K562 (cell line): ENCODE results near the gene LXN. TPM values are rescaled to one million over a fixed set of nuclear protein-coding genes. Genes with fewer than 3 reads are reported as not detected.
A peak's percentile ranks its signal among the peaks of the same experiment; 100 is the strongest.

Source experiments
- ATF3 ChIP-seq, 2 experiments: fragments of 450-650 bp in 1 of 2; sonication (generic) in 1 of 2; formaldehyde crosslinking in 1 of 2; IDR thresholded peaks in 1 of 2; conservative IDR thresholded peaks in 1 of 2; 2 replicates each; pipeline versions ENCODE4 v1.6.1 to v1.8.1; 2016 to 2023; ENCODE audit warnings: mild to moderate bottlenecking in 2 of 2, moderate library complexity in 2 of 2, inconsistent platforms in 1 of 2, missing genetic modification reagents in 1 of 2
- ATF6 ChIP-seq: sonication (generic); formaldehyde crosslinking; IDR thresholded peaks from 2 replicates; pipeline ENCODE4 v1.4.0; 2020; ENCODE audit warnings: mild to moderate bottlenecking, missing genetic modification reagents
- CBX2 ChIP-seq: fragments of 200-600 bp; sonication (generic); IDR thresholded peaks from one replicate; pipeline ENCODE4 v1.6.1; 2012; ENCODE audit warnings: mild to moderate bottlenecking, low read length, inconsistent platforms; ENCODE audit not compliant: insufficient read depth, poor library complexity, severe bottlenecking
- E2F6 ChIP-seq, 2 experiments: IDR thresholded peaks; 2 replicates each; pipeline ENCODE4 v1.6.1; 2011; ENCODE audit warnings: borderline replicate concordance in 1 of 2, control low read depth in 1 of 2, low read depth in 1 of 2, low read length in 1 of 2, mild to moderate bottlenecking in 1 of 2, mixed read lengths in 1 of 2, moderate library complexity in 1 of 2; ENCODE audit not compliant: insufficient read depth in 1 of 2, insufficient read length in 1 of 2, poor library complexity in 1 of 2, severe bottlenecking in 1 of 2; ENCODE audit errors: extremely low read depth in 1 of 2
- IRF1 ChIP-seq: sonication (generic); formaldehyde crosslinking; IDR thresholded peaks from 2 replicates; pipeline ENCODE4 v1.8.0; 2022; ENCODE audit warnings: missing genetic modification reagents, mild to moderate bottlenecking, borderline replicate concordance
- KLF1 ChIP-seq: fragments of 450-650 bp; IDR thresholded peaks from 2 replicates; pipeline ENCODE4 v1.6.1; 2016; ENCODE audit warnings: missing genetic modification characterization, missing compliant biosample characterization
- MNT ChIP-seq, 2 experiments: fragments of 450-650 bp; conservative IDR thresholded peaks; 2 replicates each; pipeline ENCODE4 v1.6.1; 2017; ENCODE audit warnings: mild to moderate bottlenecking in 2 of 2, moderate library complexity in 2 of 2
- PTTG1 ChIP-seq: fragments of 450-650 bp; IDR thresholded peaks from 2 replicates; pipeline ENCODE4 v1.6.1; 2016; ENCODE audit warnings: low read depth, mild to moderate bottlenecking, missing genetic modification characterization, missing compliant biosample characterization
- ZBTB33 ChIP-seq: sonication (generic); formaldehyde crosslinking; IDR thresholded peaks from 2 replicates; pipeline ENCODE4 v1.8.1; 2023; ENCODE audit warnings: mild to moderate bottlenecking, missing genetic modification reagents
- ZFP1 ChIP-seq: fragments of 450-650 bp; formaldehyde crosslinking; IDR thresholded peaks from 2 replicates; pipeline ENCODE4 v1.4.0; 2020; ENCODE audit warnings: mild to moderate bottlenecking, mixed read lengths
- ZNF263 ChIP-seq: sonication (generic); formaldehyde crosslinking; IDR thresholded peaks from 2 replicates; pipeline ENCODE4 v1.8.0; 2022; ENCODE audit warnings: mild to moderate bottlenecking, missing genetic modification reagents, borderline replicate concordance
- ZNF592 ChIP-seq: fragments of 450-650 bp; IDR thresholded peaks from 2 replicates; pipeline ENCODE4 v1.6.1; 2017; ENCODE audit warnings: antibody characterized with exemption, mild to moderate bottlenecking
- polyA plus RNA-seq, 8 experiments: library from polyadenylated mRNA; depleted of rRNA in 4 of 8; stranded (reverse) in 5 of 8; unstranded in 3 of 8; fragments of >200 nt; fragmentation: Nextera tagmentation in 2 of 8; fragmentation: Illumina TruSeq in 1 of 8; extraction: Ambion mirVana in 2 of 8; extraction: Trizol in 1 of 8; gene quantifications; 2 replicates each; pipeline versions ENCODE4 v1.2.1 to v1.2.3, GENCODE V29; 2011 to 2014; ENCODE audit warnings: inconsistent platforms in 1 of 8, missing spikeins in 1 of 8
- total RNA-seq, 7 experiments: library from RNA; depleted of rRNA in 6 of 7; stranded (reverse); fragments of >200 nt in 6 of 7; fragmentation: Illumina TruSeq in 2 of 7; extraction: Trizol in 2 of 7; gene quantifications; 2 replicates each; pipeline versions ENCODE4 v1.2.1 to v1.2.3, GENCODE V29; 2011 to 2021; ENCODE audit warnings: low replicate concordance in 1 of 7

Gene LXN
- total and polyA plus RNA-seq, 9 of the 15 experiments (the other 6 are each of a cell fraction or from before 2014, with no cell fraction given) = 0.08 to 0.13 TPM; not detected in 7

- TF ChIP-seq ZNF592 (peak; percentile 84), ZNF263 (CRISPR knock-in tag) (no peak), ATF3 (IDR thresholded peaks at IDR 0.05) (peak; percentile 93), ATF3 (CRISPR knock-in tag; conservative IDR thresholded peaks at IDR 0.05) (peak; percentile 42; the same call in 1 of the 2 replicates), ZBTB33 (CRISPR knock-in tag) (no peak), ZFP1 (CRISPR knock-in tag) (no peak), E2F6 (IDR thresholded peaks at IDR 0.05; ENCODE audit: borderline replicate concordance in 1 of 2, extremely low read depth in 1 of 2, insufficient read depth in 1 of 2, insufficient read length in 1 of 2, low read depth in 1 of 2, low read length in 1 of 2, poor library complexity in 1 of 2, severe bottlenecking in 1 of 2) (no peak), KLF1 (tag) (no peak), PTTG1 (tag) (no peak), ATF6 (CRISPR knock-in tag) (no peak), IRF1 (no peak), CBX2 (no peak), MNT (conservative IDR thresholded peaks at IDR 0.05) (peak; percentile 55 to 61; a peak in 3 of 4 replicates)
Observed at GRCh38 chr3:158679547-158680000, 7.1 kb upstream of the LXN start (continued).
